Epithelial cell of esophagus (primary cell): Measurements from ENCODE around the gene MPP3.

Source experiments
- DNase-seq: peaks from one replicate; pipeline ENCODE4 v3.0.0; 2010; ENCODE audit warnings: low read depth
- H3K4me3 ChIP-seq: 2 replicates; pipeline ENCODE4 v1.5.1; 2011; ENCODE audit warnings: mild to moderate bottlenecking, low read length, control low read depth
- TF ChIP-seq, protein P1 (sequence below): IDR thresholded peaks from 2 replicates; pipeline ENCODE4 v1.5.1; 2011; ENCODE audit warnings: low read depth, mild to moderate bottlenecking, low read length, control low read depth, inconsistent platforms; ENCODE audit not compliant: insufficient read depth; ENCODE audit errors: missing control alignments

MPP3 gene

DNA sequence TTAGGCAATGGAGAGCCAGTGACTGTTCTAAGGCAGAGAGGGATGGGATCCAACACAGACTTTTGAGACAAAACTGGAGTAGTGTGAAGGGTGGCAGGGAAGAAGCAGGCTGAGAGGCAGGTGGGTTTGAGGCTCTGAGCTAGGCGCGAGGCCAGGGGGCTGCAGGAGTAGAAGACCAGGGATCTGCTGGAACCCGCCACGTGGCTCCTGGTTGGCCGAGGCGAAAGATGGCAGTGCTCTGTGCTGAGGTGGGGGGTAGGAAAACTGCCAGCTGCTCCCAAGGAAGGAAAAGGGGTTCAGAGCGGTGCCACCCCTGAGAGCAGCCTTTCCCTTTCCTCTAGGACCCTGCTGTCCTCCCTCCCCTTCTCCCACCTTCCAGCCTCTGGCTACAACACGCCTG lies 19.6 kb upstream of the MPP3 start:
- no peak for DNase-seq
- H3K4me3 ChIP-seq: no peak overlapping the region
- TF ChIP-seq, protein P1, sequence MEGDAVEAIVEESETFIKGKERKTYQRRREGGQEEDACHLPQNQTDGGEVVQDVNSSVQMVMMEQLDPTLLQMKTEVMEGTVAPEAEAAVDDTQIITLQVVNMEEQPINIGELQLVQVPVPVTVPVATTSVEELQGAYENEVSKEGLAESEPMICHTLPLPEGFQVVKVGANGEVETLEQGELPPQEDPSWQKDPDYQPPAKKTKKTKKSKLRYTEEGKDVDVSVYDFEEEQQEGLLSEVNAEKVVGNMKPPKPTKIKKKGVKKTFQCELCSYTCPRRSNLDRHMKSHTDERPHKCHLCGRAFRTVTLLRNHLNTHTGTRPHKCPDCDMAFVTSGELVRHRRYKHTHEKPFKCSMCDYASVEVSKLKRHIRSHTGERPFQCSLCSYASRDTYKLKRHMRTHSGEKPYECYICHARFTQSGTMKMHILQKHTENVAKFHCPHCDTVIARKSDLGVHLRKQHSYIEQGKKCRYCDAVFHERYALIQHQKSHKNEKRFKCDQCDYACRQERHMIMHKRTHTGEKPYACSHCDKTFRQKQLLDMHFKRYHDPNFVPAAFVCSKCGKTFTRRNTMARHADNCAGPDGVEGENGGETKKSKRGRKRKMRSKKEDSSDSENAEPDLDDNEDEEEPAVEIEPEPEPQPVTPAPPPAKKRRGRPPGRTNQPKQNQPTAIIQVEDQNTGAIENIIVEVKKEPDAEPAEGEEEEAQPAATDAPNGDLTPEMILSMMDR: no peak

DNA sequence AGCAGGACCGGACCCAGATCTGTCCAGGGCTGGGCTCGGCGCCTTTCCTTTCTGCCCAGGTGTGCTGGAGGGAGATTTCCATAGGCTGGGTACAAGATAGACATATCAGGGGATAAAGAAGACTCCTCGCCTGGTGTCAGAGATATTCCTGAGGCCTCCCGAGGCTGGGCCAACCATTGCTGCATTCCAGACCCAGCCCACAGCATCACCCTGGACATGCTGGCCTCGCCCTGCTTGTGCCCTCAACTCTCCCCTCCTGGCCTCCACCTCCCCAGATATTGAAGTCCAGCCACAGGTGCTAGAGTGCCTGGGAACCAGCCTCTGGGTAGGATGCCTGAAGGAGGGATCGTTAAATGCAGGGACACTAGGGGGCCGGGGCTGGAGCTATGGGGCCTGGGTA lies 16.2 kb upstream of the MPP3 start:
- DNase-seq: no peak
- no peak overlapping the region for H3K4me3 ChIP-seq
- TF ChIP-seq, protein P1: no peak

DNA sequence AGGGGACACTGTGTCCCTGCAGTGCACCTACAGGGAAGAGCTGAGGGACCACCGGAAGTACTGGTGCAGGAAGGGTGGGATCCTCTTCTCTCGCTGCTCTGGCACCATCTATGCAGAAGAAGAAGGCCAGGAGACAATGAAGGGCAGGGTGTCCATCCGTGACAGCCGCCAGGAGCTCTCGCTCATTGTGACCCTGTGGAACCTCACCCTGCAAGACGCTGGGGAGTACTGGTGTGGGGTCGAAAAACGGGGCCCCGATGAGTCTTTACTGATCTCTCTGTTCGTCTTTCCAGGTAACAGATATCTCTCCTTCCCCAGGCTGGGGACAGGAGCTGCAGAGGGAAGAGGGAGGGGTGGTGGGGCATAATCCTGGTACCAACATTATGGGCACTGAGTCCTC lies 15.7 kb upstream of the MPP3 start:
- DNase-seq: no peak
- H3K4me3 ChIP-seq: no peak overlapping the region
- TF ChIP-seq, protein P1: no peak

DNA sequence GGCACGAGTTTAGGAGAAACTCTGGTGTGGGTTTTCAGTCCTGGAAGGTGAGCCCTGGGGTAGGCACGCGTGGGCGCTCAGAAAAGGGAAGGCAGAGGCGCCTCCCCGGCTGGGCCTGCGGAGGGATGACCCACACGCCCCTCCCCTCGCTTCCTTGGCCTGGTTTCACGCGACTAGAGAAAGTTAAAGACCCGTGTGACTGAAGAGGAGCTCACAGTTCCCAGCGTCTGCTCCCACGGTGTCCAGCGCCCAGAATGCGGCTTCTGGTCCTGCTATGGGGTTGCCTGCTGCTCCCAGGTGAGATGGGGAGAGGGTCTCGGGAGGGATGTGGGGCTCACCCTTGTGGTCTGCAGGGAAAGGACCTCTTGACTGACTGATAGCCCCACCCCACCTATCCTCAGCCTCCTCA lies 14.0 kb upstream of the MPP3 start, which contains the start of gene CD300LG:
Gene CD300LG (plus strand): TSS at position 214 of the 409 bp plus-strand sequence. CDS start 41 bp downstream, at position 255.
- no peak within 1 kb of the TSS for H3K4me3 ChIP-seq

DNA sequence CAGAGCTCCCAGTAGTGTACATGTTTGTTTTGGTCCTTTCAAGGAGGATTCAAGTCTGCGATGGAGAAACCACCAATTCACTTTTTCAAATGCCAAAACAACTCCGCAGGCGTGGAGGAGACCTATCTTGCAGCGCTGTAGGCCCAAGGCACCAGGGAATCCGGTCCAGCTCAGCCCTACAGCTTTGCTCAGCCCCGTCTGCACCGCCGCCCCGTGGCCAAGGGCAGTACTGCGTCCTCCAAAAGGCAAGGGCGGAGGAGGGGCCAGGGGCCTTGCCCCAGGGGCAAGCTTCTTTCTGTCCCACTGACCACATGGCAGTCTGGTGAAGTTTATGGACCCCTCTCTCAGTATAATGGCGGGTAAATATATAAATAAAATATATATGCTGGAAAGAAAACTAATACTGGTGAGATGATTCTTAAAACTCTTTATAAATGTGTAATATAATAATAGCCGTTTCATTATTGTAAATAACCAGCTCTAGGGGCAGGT lies 13.3 kb upstream of the MPP3 start:
- peak; percentile 72 for DNase-seq
- H3K4me3 ChIP-seq: no peak overlapping the region
- TF ChIP-seq, protein P1: peak; percentile 97

More for the DNA sequence above, 14.0 kb upstream of the MPP3 start, which contains the start of gene CD300LG:
- no peak for DNase-seq
- TF ChIP-seq, protein P1: no peak

DNA sequence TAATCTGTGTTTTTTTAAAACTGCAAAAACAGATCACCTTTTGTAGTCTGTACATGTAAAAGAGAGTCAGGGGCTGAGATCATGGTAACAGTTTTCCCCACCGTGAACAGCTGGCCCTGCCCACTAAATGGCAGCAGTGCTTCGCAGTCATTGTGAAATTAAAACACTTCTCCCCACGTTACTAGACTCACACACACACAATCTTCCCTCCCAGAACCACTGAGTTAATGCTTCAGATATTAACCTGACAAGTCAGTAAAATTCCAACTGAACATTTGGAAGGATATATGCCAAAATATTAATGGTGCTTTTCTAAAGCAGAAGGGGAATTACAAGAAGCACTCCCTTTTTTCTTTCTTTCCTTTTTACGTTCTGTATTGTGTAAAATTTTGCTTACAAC lies 12.8 kb upstream of the MPP3 start:
- H3K4me3 ChIP-seq: no peak overlapping the region
- no peak for DNase-seq
- TF ChIP-seq, protein P1: no peak

DNA sequence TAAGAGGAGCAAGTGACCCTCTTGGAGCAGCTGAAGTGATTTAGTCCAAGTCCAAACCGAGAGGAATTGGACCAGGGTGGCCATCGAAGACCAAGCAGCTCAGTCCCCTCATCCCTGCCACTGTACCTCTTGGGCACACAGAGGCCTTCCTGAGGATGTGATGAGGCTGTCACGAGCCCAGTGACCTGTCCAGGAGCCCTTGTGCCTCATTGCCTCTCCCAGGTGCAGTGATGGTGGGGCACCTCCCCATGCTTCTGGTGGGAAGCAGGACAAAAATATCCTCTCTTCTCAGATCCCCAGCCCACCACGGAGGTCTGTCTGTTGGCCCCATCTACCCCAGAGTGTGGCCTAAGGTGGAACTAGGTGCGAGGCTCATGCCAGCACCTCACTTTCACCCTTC lies 11.3 kb upstream of the MPP3 start:
- no peak overlapping the region for H3K4me3 ChIP-seq
- TF ChIP-seq, protein P1: no peak
- DNase-seq: no peak
